HG03045 (cell line): ENCODE measurements around the gene ERVH48-1.
A peak's percentile ranks its signal among the peaks of the same experiment; 100 is the strongest.
"Not testable (repeated sequence)": the region's sequence is repeated elsewhere in the genome, so short reads cannot be mapped to it uniquely, and the experiment has no call there.

Source experiments
- ATAC-seq: cut with Tn5 transposase; IDR thresholded peaks from one replicate; pipeline ENCODE4 v1.9.1; 2021; ENCODE audit warnings: mild to moderate bottlenecking, moderate library complexity; ENCODE audit not compliant: unreplicated experiment

Gene ERVH48-1

GRCh38 chr21:42911920-42912319, 13.5 kb downstream of the ERVH48-1 start:
- not testable (repeated sequence) for ATAC-seq

- not testable (repeated sequence) for ATAC-seq
These were observed 16.9 kb downstream of the ERVH48-1 start for GRCh38 chr21:42908484-42908883.

DNA sequence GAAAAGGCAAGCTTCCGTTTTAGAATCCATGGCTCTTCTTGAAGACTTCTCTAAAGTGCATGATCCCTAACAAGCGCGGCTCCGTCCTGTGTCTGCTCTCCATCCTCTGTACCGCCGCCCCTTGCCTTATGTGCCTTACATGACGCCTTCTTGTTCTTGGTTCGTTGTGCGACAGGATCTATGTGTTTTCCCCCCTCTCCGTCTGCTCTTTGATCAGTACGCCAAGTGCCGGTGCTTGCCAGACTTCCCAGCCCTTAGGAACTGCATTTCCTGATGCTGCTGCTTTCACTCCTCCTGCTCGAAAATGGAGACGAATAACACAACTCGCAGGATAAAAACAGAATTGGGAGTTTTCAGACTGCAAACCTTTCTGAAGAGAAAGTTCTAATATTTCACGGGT, 19.2 kb downstream of the ERVH48-1 start:
- no peak for ATAC-seq

DNA sequence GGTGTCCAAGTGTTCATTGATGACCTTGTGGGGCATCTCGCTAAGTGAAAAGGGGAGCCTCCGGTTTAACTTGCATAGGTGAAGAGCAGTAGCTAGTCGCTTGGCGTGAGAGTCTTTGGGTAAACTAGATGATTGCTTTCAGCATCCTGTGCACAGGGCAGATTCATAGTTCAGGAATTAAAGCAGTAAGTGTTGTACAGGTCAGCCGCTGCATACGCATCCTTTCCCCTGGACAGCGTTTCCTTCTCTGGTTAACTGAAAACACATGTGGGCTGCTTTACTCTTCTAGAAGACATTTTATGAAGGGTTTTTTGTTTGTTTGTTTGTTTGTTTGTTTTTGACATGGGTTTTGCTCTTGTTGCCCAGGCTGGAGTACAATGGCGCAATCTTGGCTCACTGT, 20.2 kb downstream of the ERVH48-1 start:
- no peak for ATAC-seq

DNA sequence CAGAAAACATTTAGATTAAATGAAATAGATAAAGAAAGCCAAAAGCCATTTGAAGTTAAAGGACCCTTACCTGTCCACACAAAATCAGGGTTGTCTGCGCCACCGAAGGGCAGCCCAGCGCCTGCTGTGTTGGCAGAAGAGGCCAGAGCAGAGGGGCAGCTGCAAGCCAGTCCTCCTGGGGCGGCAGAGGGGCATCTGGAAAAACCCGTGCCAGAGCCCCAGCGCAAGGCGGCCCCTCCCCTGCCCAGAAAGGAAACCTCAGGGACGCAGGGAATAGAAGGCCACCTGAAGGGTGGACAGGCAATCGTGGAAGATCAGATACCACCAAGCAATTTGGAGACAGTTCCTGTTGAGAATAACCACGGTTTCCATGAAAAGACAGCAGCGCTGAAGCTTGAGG, 21.6 kb downstream of the ERVH48-1 start:
- ATAC-seq, result no peak

GRCh38 chr21:42900446-42900845, 25.0 kb downstream of the ERVH48-1 start:
- no peak for ATAC-seq

GRCh38 chr21:42892931-42893755, 32.3 kb downstream of the ERVH48-1 start, which contains the start of gene NDUFV3:
Gene NDUFV3 (plus strand): TSS chr21:42893309. CDS start chr21:42893334, 25 bp downstream.
- peak; percentile 88 for ATAC-seq

GRCh38 chr21:42892582-42892930, 32.9 kb downstream of the ERVH48-1 start:
- peak; percentile 9 for ATAC-seq

DNA sequence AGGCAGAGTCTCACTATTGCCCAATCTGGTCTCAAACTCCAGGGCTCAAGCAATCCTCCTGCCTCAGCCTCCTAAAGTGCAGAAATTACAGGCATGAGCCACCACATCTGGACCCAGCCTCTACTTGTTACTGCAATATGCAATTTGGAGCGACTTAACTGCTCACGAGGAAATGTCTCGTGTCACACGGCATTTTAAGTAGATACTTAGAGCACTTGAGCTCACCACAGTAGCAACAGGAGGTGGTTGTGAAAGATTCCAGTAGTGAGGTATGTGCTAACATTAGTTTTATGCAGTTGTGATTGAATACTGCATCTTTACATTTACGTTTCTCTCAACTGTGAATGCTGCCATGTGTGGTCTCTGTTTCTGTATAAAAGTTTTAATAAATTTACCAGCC, 38.1 kb downstream of the ERVH48-1 start:
- no peak for ATAC-seq

GRCh38 chr21:42883921-42884320, 41.5 kb downstream of the ERVH48-1 start:
- ATAC-seq, result no peak

DNA sequence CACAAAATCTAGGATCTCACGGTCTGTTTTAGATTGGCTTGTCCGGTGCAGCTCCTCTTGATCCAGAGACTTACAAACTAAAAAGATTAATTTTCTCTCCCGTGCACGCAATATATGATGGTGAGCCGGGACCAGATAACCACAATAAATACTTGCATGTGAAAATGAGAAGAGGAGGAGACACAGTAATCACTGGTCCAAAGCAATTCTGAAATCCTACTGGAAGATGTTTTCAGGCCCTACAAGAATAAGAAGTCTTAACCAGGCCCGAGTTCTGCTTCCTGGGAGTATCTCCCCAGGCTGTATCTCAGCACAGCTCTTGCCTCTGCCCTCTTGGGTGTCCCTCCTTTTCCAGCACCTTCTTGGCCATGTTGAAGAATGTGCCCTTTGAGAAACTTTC, 45.1 kb downstream of the ERVH48-1 start:
- no peak for ATAC-seq

GRCh38 chr21:42878993-42879787, 46.2 kb downstream of the ERVH48-1 start, which contains the start of gene WDR4:
Gene WDR4 (minus strand): TSS chr21:42879539. CDS start chr21:42879495, 44 bp downstream.
- ATAC-seq, result peak; percentile 91

GRCh38 chr21:42878678-42878992, 46.8 kb downstream of the ERVH48-1 start:
- ATAC-seq, result no peak

DNA sequence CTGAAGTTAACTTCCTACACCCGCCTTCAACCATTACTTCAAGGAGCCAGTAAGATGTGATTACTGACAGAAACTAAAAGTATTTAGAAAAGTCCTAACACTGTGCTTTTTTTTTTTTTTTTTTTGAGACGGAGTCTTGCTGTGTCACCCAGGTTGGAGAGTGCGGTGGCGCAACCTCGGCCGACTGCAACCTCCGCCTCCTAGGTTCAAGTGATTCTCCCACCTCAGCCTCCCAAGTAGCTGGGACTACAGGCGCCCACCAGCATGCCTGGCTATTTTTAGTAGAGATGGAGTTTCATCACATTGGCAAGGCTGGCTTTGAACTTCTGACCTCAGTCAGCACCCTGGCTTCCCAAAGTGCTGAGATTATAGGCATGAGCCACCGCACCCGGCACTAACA, 49.6 kb downstream of the ERVH48-1 start:
- ATAC-seq, result not testable (repeated sequence)

GRCh38 chr21:42873096-42873495, 52.3 kb downstream of the ERVH48-1 start:
- ATAC-seq, result no peak

DNA sequence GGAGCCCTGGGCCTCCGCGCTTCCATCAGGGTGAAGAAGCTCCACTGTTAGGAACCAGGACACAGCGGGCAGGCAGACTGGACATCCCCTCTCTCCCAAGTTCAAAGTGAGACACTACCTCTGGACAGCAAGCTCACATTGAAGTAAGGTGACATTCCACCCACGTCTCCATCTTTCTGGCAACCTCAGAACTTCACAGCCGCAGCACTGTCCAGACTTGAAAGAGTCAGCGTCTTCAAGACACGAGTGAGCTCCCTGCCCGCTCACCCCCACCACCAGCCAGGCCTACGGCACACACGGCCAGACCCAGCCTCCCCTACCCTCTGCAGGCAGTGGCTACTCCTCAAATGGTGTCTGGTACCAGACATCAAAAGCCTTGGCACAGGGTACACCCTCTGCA, 57.2 kb downstream of the ERVH48-1 start:
- no peak for ATAC-seq
